Mesenchymal stem cell (in vitro differentiated cells and primary cell): ENCODE data around the gene ADAMTSL1.

ENCODE experiments used
- DNase-seq: peaks from one replicate; pipeline ENCODE4 v3.0.0-alpha.2; 2013
- H2AFZ ChIP-seq: one replicate; pipeline ENCODE4 v1.6.1; 2013; ENCODE audit warnings: low read depth, mild to moderate bottlenecking, control low read depth, inconsistent platforms, low read length, moderate library complexity
- H2AK5ac ChIP-seq: 2 replicates; pipeline ENCODE4 v1.6.1; 2013; ENCODE audit warnings: low read length, moderate library complexity, mild to moderate bottlenecking, inconsistent platforms; ENCODE audit not compliant: severe bottlenecking
- H2BK120ac ChIP-seq: one replicate; pipeline ENCODE4 v1.6.1; 2013; ENCODE audit warnings: low read depth, mild to moderate bottlenecking, inconsistent platforms, low read length, moderate library complexity
- H2BK12ac ChIP-seq, 2 experiments: one replicate each; pipeline ENCODE4 v1.6.1; 2013; ENCODE audit warnings: inconsistent platforms in 2 of 2, low read length in 2 of 2, mild to moderate bottlenecking in 2 of 2, moderate library complexity in 2 of 2, control low read depth in 1 of 2
- H2BK15ac ChIP-seq: one replicate; pipeline ENCODE4 v1.6.1; 2013; ENCODE audit warnings: mild to moderate bottlenecking, low read depth, inconsistent platforms; ENCODE audit not compliant: poor library complexity, severe bottlenecking
- H2BK5ac ChIP-seq: 2 replicates; pipeline ENCODE4 v1.6.1; 2013; ENCODE audit warnings: low read depth, mild to moderate bottlenecking, low read length, control low read depth, inconsistent platforms; ENCODE audit not compliant: poor library complexity, severe bottlenecking
- H3K14ac ChIP-seq, 2 experiments: one replicate each; pipeline ENCODE4 v1.6.1; 2013; ENCODE audit warnings: inconsistent platforms in 2 of 2, low read length in 2 of 2, control low read depth in 1 of 2, mild to moderate bottlenecking in 1 of 2, moderate library complexity in 1 of 2
- H3K18ac ChIP-seq, 2 experiments: one replicate each; pipeline ENCODE4 v1.6.1; 2013; ENCODE audit warnings: inconsistent platforms in 2 of 2, low read length in 2 of 2, control low read depth in 1 of 2, low read depth in 1 of 2, mild to moderate bottlenecking in 1 of 2
- H3K23ac ChIP-seq, 2 experiments: one replicate each; pipeline ENCODE4 v1.6.1; 2013; ENCODE audit warnings: inconsistent platforms in 2 of 2, low read length in 2 of 2, mild to moderate bottlenecking in 2 of 2, moderate library complexity in 2 of 2, control low read depth in 1 of 2
- H3K27ac ChIP-seq: 2 replicates; pipeline ENCODE4 v1.5.1; 2013; ENCODE audit warnings: mild to moderate bottlenecking, moderate library complexity, low read length, control low read depth, inconsistent platforms; ENCODE audit not compliant: poor library complexity, severe bottlenecking
- H3K27me3 ChIP-seq, 2 experiments: 2 replicates each; pipeline versions ENCODE4 v1.6.1 to v1.7.0; 2013; ENCODE audit warnings: low read length in 2 of 2, mild to moderate bottlenecking in 2 of 2, moderate library complexity in 2 of 2, control low read depth in 1 of 2, inconsistent platforms in 1 of 2; ENCODE audit not compliant: control insufficient read depth in 1 of 2, insufficient read depth in 1 of 2
- H3K36me3 ChIP-seq, 2 experiments: 2 replicates each; pipeline versions ENCODE4 v1.6.1 to v1.7.0; 2013; ENCODE audit warnings: low read length in 2 of 2, control low read depth in 1 of 2, inconsistent platforms in 1 of 2, low read depth in 1 of 2, mild to moderate bottlenecking in 1 of 2; ENCODE audit not compliant: insufficient read depth in 2 of 2, control insufficient read depth in 1 of 2
- H3K4ac ChIP-seq, 2 experiments: one replicate each; pipeline ENCODE4 v1.6.1; 2013; ENCODE audit warnings: inconsistent platforms in 2 of 2, low read length in 2 of 2, mild to moderate bottlenecking in 2 of 2, moderate library complexity in 2 of 2, control low read depth in 1 of 2, low read depth in 1 of 2
- H3K4me1 ChIP-seq: 2 replicates; pipeline ENCODE4 v1.6.1; 2013; ENCODE audit warnings: low read depth, low read length, control low read depth; ENCODE audit not compliant: control insufficient read depth, insufficient read depth
- H3K4me2 ChIP-seq: 2 replicates; pipeline ENCODE4 v1.6.1; 2013; ENCODE audit warnings: low read length, mild to moderate bottlenecking, inconsistent platforms; ENCODE audit not compliant: poor library complexity, severe bottlenecking
- H3K4me3 ChIP-seq, 2 experiments: 2 replicates each; pipeline versions ENCODE4 v1.5.1 to v1.7.0; 2013; ENCODE audit warnings: low read length in 2 of 2, mild to moderate bottlenecking in 2 of 2, control low read depth in 1 of 2, low read depth in 1 of 2; ENCODE audit not compliant: insufficient read depth in 1 of 2
- H3K79me1 ChIP-seq: replicated peaks from 2 replicates; pipeline ENCODE4 v1.6.1; 2013; ENCODE audit warnings: mild to moderate bottlenecking, control low read depth, low read length, inconsistent platforms; ENCODE audit not compliant: poor library complexity, severe bottlenecking
- H3K9ac ChIP-seq: 2 replicates; pipeline ENCODE4 v1.7.0; 2013; ENCODE audit warnings: mild to moderate bottlenecking, low read length, moderate library complexity
- H3K9me3 ChIP-seq: 2 replicates; pipeline ENCODE4 v1.7.0; 2013; ENCODE audit warnings: mild to moderate bottlenecking, low read length; ENCODE audit not compliant: control insufficient read depth
- H4K8ac ChIP-seq: one replicate; pipeline ENCODE4 v1.6.1; 2013; ENCODE audit warnings: inconsistent platforms, mild to moderate bottlenecking, low read length, moderate library complexity
- H4K91ac ChIP-seq: one replicate; pipeline ENCODE4 v1.6.1; 2013; ENCODE audit warnings: mild to moderate bottlenecking, low read length, inconsistent platforms
- WGBS: methylation state at CpG from one replicate; pipeline ENCODE4 v1.1.7; 2013; ENCODE audit warnings: mixed read lengths; 5-methylcytosine and 5-hydroxymethylcytosine counted together

Gene ADAMTSL1

DNA sequence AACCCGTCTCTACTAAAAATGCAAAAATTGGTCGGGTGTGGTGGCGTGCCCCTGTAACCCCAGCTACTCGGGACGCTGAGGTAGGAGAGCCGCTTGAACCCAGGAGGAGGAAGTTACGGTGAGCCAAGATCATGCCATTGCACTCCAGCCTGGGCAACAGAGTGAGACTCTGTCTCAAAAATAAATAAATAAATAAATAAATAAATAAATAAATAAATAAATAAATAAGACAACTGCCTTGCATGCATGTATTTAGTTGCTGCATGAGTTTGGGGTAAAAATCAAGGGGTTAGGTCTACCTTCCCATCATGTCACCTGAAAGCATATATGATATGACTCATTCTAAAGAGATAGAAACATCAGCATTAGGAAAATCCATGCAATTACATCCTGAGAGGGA lies 254.0 kb downstream of the ADAMTSL1 start:
- H4K8ac ChIP-seq, result no peak overlapping the region
- H3K14ac ChIP-seq, result no peak overlapping the region
- H3K79me1 ChIP-seq, result no peaks in the 10 kb centered on the region
- H3K9ac ChIP-seq, result no peak overlapping the region
- H3K23ac ChIP-seq, result no peak overlapping the region
- H3K36me3 ChIP-seq, result peaks cover 0 to 96% of the 10 kb centered on the region in 2 experiments
- no peak overlapping the region for H2BK120ac ChIP-seq
- no peak overlapping the region for H3K18ac ChIP-seq
- no peak overlapping the region for H2BK12ac ChIP-seq
- H2BK5ac ChIP-seq, result no peak overlapping the region
- DNase-seq, result no peak
- no peak overlapping the region for H2AFZ ChIP-seq
- no peak overlapping the region for H3K4me3 ChIP-seq
- WGBS, result 94% methylated on average over 6 of the region's 7 CpGs
- no peaks in the 10 kb centered on the region for H3K9me3 ChIP-seq
- H3K27ac ChIP-seq, result no peak overlapping the region
- H2BK15ac ChIP-seq, result no peak overlapping the region
- no peak overlapping the region for H3K4me2 ChIP-seq
- no peak overlapping the region for H4K91ac ChIP-seq
- H3K27me3 ChIP-seq, result no peaks in the 10 kb centered on the region
- H3K4me1 ChIP-seq, result no peaks in the 10 kb centered on the region
- H3K4ac ChIP-seq, result no peak overlapping the region
- no peak overlapping the region for H2AK5ac ChIP-seq

DNA sequence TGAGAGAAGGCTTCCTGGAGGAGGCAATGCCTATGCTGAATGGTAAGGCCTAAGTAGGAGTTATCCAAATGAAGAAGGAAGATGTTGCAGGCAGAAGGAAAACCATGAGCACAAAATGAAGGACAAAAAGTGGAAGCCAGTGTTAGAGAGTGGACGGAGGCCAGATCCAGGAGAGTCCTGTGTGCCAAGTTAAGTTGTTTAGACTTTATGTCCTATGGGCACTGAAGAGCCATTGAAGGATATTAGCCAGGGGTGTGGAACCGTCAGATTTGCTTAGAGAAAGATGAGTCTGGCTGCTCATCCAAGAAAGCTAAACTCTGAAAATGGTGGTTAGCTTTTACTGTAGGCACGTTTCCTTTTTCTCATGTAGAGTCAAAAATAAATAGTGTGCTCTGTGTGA lies 254.7 kb downstream of the ADAMTSL1 start:
- DNase-seq, result no peak
- Histone ChIP-seq H3K4me2 (no peak overlapping the region), H3K36me3 (peaks cover 0 to 96% of the 10 kb centered on the region in 2 experiments), H3K9ac (no peak overlapping the region), H3K27ac (no peak overlapping the region), H3K4ac (no peak overlapping the region), H3K23ac (no peak overlapping the region), H2BK120ac (no peak overlapping the region), H3K79me1 (no peaks in the 10 kb centered on the region), H3K14ac (no peak overlapping the region), H4K8ac (no peak overlapping the region), H2BK5ac (no peak overlapping the region), H2AK5ac (no peak overlapping the region), H3K4me1 (no peaks in the 10 kb centered on the region), H2AFZ (no peak overlapping the region), H4K91ac (no peak overlapping the region), H3K27me3 (no peaks in the 10 kb centered on the region), H3K4me3 (no peak overlapping the region), H3K9me3 (no peaks in the 10 kb centered on the region), H2BK15ac (no peak overlapping the region), H3K18ac (no peak overlapping the region), H2BK12ac (no peak overlapping the region)
- WGBS, result 90% methylated on average over 2 of the region's 3 CpGs

DNA sequence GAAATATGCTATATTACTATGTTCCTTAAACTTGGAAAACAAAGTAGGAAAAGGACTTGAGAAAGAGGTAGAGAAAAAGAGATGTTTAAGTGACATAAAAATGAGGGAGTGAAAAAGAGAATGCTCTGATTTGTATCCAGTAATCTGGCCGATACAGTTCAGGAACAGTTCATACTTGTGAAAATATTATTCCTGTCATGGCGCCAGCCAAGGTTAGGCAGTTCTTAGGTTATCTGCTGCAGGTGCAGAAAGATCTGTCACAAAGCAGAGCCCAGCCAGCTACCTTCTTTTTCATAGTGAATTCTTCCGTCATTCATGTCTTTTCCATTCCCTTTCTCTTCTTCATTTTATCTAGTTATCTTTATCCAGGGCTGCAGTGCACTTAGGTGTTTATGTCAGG lies 256.3 kb downstream of the ADAMTSL1 start:
- Histone ChIP-seq H3K27ac (no peak overlapping the region), H2BK12ac (no peak overlapping the region), H3K9ac (no peak overlapping the region), H3K4ac (no peak overlapping the region), H4K91ac (no peak overlapping the region), H3K23ac (no peak overlapping the region), H3K4me1 (no peaks in the 10 kb centered on the region), H3K4me2 (no peak overlapping the region), H2BK120ac (no peak overlapping the region), H2BK15ac (no peak overlapping the region), H3K79me1 (no peaks in the 10 kb centered on the region), H2AFZ (no peak overlapping the region), H4K8ac (no peak overlapping the region), H3K4me3 (no peak overlapping the region), H3K9me3 (no peaks in the 10 kb centered on the region), H3K18ac (no peak overlapping the region), H3K36me3 (peaks cover 0 to 97% of the 10 kb centered on the region in 2 experiments), H3K14ac (no peak overlapping the region), H2BK5ac (no peak overlapping the region), H2AK5ac (no peak overlapping the region), H3K27me3 (no peaks in the 10 kb centered on the region)
- DNase-seq, result no peak
- WGBS, result 93% methylated on average over 2 of the region's 3 CpGs

DNA sequence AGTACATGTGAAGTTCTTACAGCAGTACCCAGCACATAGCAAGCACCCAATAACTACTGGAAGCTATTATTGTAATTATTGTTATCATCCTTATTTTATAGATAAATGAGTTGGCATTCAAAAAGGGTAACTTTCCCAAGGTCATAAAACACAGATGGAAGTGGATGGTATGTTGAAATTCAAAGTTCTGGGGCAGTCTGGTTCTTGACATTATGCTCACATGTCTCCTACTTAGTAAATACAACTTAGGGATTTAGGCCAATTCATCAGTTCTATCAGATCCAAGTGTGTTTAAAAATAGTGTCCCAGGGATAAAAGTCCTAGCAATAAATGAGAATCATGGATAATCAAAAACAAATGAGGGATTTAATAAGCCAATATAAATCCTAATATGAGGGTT lies 265.2 kb downstream of the ADAMTSL1 start:
- Histone ChIP-seq H3K4ac (no peak overlapping the region), H3K27me3 (no peaks in the 10 kb centered on the region), H3K36me3 (peaks cover 0 to 93% of the 10 kb centered on the region in 2 experiments), H3K18ac (no peak overlapping the region), H2BK12ac (no peak overlapping the region), H3K14ac (no peak overlapping the region), H4K91ac (no peak overlapping the region), H3K9me3 (no peaks in the 10 kb centered on the region), H2BK120ac (no peak overlapping the region), H3K79me1 (no peaks in the 10 kb centered on the region), H2BK15ac (no peak overlapping the region), H2AK5ac (no peak overlapping the region), H3K4me1 (peaks cover 6% of the 10 kb centered on the region), H3K27ac (no peak overlapping the region), H3K4me3 (no peak overlapping the region), H2AFZ (no peak overlapping the region), H3K23ac (no peak overlapping the region), H4K8ac (no peak overlapping the region), H2BK5ac (no peak overlapping the region), H3K4me2 (no peak overlapping the region), H3K9ac (no peak overlapping the region)
- DNase-seq, result no peak
